Stomach (tissue), 4 donors: ENCODE measurements around the gene GPR83.
"Not testable (repeated sequence)": the region's sequence is repeated elsewhere in the genome, so short reads cannot be mapped to it uniquely, and the experiment has no call there.

Experiments
- CTCF ChIP-seq, 7 experiments: fragments of 450-650 bp in 4 of 7; fragments of 200-600 bp in 3 of 7; sonication (generic) in 3 of 7; IDR thresholded peaks; one replicate each; pipeline ENCODE4 v1.5.1; 2016 to 2019; ENCODE audit warnings: antibody characterized with exemption in 7 of 7, control low read depth in 2 of 7, mild to moderate bottlenecking in 1 of 7
- POLR2A ChIP-seq, 4 donors: fragments of 450-650 bp; IDR thresholded peaks; one replicate each; pipeline ENCODE4 v1.6.1; 2016; ENCODE audit warnings: antibody characterized with exemption in 4 of 4, control low read depth in 2 of 4, mild to moderate bottlenecking in 1 of 4, moderate library complexity in 1 of 4

DNA sequence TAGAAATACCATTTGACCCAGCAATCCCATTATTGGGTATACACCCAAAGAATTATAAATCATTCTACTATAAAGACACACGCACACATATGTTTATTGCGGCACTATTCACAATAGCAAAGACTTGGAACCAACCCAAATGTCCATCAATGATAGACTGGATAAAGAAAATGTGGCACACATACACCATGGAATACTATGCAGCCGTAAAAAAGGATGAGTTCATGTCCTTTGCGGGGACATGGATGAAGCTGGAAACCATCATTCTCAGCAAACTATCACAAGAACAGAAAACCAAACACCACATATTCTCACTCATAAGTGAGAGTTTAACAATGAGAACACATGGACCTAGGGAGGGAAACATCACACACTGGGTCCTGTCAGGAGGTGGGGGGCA lies 9.3 kb downstream of the GPR83 start:
- TF ChIP-seq POLR2A, CTCF (IDR thresholded peaks at IDR 0.05): not testable (repeated sequence)
